ENCODE measurements around the gene ZDHHC6. TPM values are rescaled to one million over a fixed set of nuclear protein-coding genes. Genes with fewer than 3 reads are reported as not detected.
"Not testable (repeated sequence)": the region's sequence is repeated elsewhere in the genome, so short reads cannot be mapped to it uniquely, and the experiment has no call there.

The ZDHHC6 gene
- polyA plus RNA-seq, 2 donors: 21.8 to 35.5 TPM

- no peaks in the 10 kb centered on the region for H3K27me3 ChIP-seq (ENCODE audit: control insufficient read depth in 1 of 2, insufficient read depth in 2 of 2, low read length in 2 of 2)
- no peak overlapping the region for H3K4me3 ChIP-seq (ENCODE audit: low read depth in 1 of 2, low read length in 2 of 2)
- no peak overlapping the region for H3K27ac ChIP-seq (ENCODE audit: low read depth in 2 of 2, low read length in 1 of 2)
- no peaks in the 10 kb centered on the region for H3K9me3 ChIP-seq (ENCODE audit: control insufficient read depth in 2 of 2, insufficient read depth in 1 of 2, low read depth in 1 of 2, low read length in 1 of 2)
- 86 to 90% methylated on average over 1 of the region's 1 CpG for WGBS, 2 donors
- H3K36me3 ChIP-seq (ENCODE audit: control insufficient read depth in 2 of 2, insufficient read depth in 2 of 2, low read length in 1 of 2): peaks cover 0 to 11% of the 10 kb centered on the region in 2 donors
- no peaks in the 10 kb centered on the region for H3K4me1 ChIP-seq (ENCODE audit: control insufficient read depth in 2 of 2, insufficient read depth in 2 of 2, low read length in 1 of 2)
Measured at GRCh38 chr10:112467541-112468075, 20.9 kb upstream of the ZDHHC6 start.

GRCh38 chr10:112466802-112467201, 20.1 kb upstream of the ZDHHC6 start:
- WGBS, 2 donors: 83 to 90% methylated on average over 3 of the region's 3 CpGs
- H3K36me3 ChIP-seq (ENCODE audit: control insufficient read depth in 2 of 2, insufficient read depth in 2 of 2, low read length in 1 of 2): peaks cover 0 to 11% of the 10 kb centered on the region in 2 donors

GRCh38 chr10:112465299-112465883, 18.7 kb upstream of the ZDHHC6 start:
- H3K27me3 ChIP-seq (ENCODE audit: control insufficient read depth in 1 of 2, insufficient read depth in 2 of 2, low read length in 2 of 2): no peaks in the 10 kb centered on the region
- H3K36me3 ChIP-seq (ENCODE audit: control insufficient read depth in 2 of 2, insufficient read depth in 2 of 2, low read length in 1 of 2): peaks cover 3 to 11% of the 10 kb centered on the region in 2 donors
- no peaks in the 10 kb centered on the region for H3K4me1 ChIP-seq (ENCODE audit: control insufficient read depth in 2 of 2, insufficient read depth in 2 of 2, low read length in 1 of 2)
- WGBS, 2 donors: 94 to 97% methylated on average over 3 of the region's 3 CpGs
- H3K27ac ChIP-seq (ENCODE audit: low read depth in 2 of 2, low read length in 1 of 2): no peak overlapping the region
- no peak overlapping the region for H3K4me3 ChIP-seq (ENCODE audit: low read depth in 1 of 2, low read length in 2 of 2)
- no peaks in the 10 kb centered on the region for H3K9me3 ChIP-seq (ENCODE audit: control insufficient read depth in 2 of 2, insufficient read depth in 1 of 2, low read depth in 1 of 2, low read length in 1 of 2)

More at GRCh38 chr10:112466802-112467201, 20.1 kb upstream of the ZDHHC6 start:
- Histone ChIP-seq H3K4me3 (ENCODE audit: low read depth in 1 of 2, low read length in 2 of 2) (no peak overlapping the region), H3K27me3 (ENCODE audit: control insufficient read depth in 1 of 2, insufficient read depth in 2 of 2, low read length in 2 of 2) (no peaks in the 10 kb centered on the region), H3K4me1 (ENCODE audit: control insufficient read depth in 2 of 2, insufficient read depth in 2 of 2, low read length in 1 of 2) (no peaks in the 10 kb centered on the region), H3K9me3 (ENCODE audit: control insufficient read depth in 2 of 2, insufficient read depth in 1 of 2, low read depth in 1 of 2, low read length in 1 of 2) (no peaks in the 10 kb centered on the region), H3K27ac (ENCODE audit: low read depth in 2 of 2, low read length in 1 of 2) (no peak overlapping the region)

- 95 to 96% methylated on average over 5 of the region's 5 CpGs for WGBS, 2 donors
- not testable (repeated sequence) for H3K4me1 ChIP-seq (ENCODE audit: control insufficient read depth in 2 of 2, insufficient read depth in 2 of 2, low read length in 1 of 2); H3K27me3 ChIP-seq (ENCODE audit: control insufficient read depth in 1 of 2, insufficient read depth in 2 of 2, low read length in 2 of 2); H3K9me3 ChIP-seq (ENCODE audit: control insufficient read depth in 2 of 2, insufficient read depth in 1 of 2, low read depth in 1 of 2, low read length in 1 of 2); H3K27ac ChIP-seq (ENCODE audit: low read depth in 2 of 2, low read length in 1 of 2); H3K4me3 ChIP-seq (ENCODE audit: low read depth in 1 of 2, low read length in 2 of 2); H3K36me3 ChIP-seq (ENCODE audit: control insufficient read depth in 2 of 2, insufficient read depth in 2 of 2, low read length in 1 of 2)
Measured at GRCh38 chr10:112464074-112464473, 17.4 kb upstream of the ZDHHC6 start.

- Histone ChIP-seq H3K9me3 (ENCODE audit: control insufficient read depth in 2 of 2, insufficient read depth in 1 of 2, low read depth in 1 of 2, low read length in 1 of 2) (no peaks in the 10 kb centered on the region), H3K36me3 (ENCODE audit: control insufficient read depth in 2 of 2, insufficient read depth in 2 of 2, low read length in 1 of 2) (peaks cover 3 to 5% of the 10 kb centered on the region in 2 donors), H3K4me1 (ENCODE audit: control insufficient read depth in 2 of 2, insufficient read depth in 2 of 2, low read length in 1 of 2) (no peaks in the 10 kb centered on the region), H3K27me3 (ENCODE audit: control insufficient read depth in 1 of 2, insufficient read depth in 2 of 2, low read length in 2 of 2) (no peaks in the 10 kb centered on the region), H3K4me3 (ENCODE audit: low read depth in 1 of 2, low read length in 2 of 2) (no peak overlapping the region), H3K27ac (ENCODE audit: low read depth in 2 of 2, low read length in 1 of 2) (no peak overlapping the region)
- 95 to 96% methylated on average over 4 of the region's 4 CpGs for WGBS, 2 donors
Measured at GRCh38 chr10:112461029-112461887, 14.5 kb upstream of the ZDHHC6 start.

- no peak overlapping the region for H3K27ac ChIP-seq (ENCODE audit: low read depth in 2 of 2, low read length in 1 of 2)
- 96 to 97% methylated on average over 2 of the region's 2 CpGs for WGBS, 2 donors
- H3K36me3 ChIP-seq (ENCODE audit: control insufficient read depth in 2 of 2, insufficient read depth in 2 of 2, low read length in 1 of 2): peaks cover 3 to 5% of the 10 kb centered on the region in 2 donors
- H3K4me1 ChIP-seq (ENCODE audit: control insufficient read depth in 2 of 2, insufficient read depth in 2 of 2, low read length in 1 of 2): no peaks in the 10 kb centered on the region
- H3K9me3 ChIP-seq (ENCODE audit: control insufficient read depth in 2 of 2, insufficient read depth in 1 of 2, low read depth in 1 of 2, low read length in 1 of 2): no peaks in the 10 kb centered on the region
- H3K4me3 ChIP-seq (ENCODE audit: low read depth in 1 of 2, low read length in 2 of 2): no peak overlapping the region
- no peaks in the 10 kb centered on the region for H3K27me3 ChIP-seq (ENCODE audit: control insufficient read depth in 1 of 2, insufficient read depth in 2 of 2, low read length in 2 of 2)
Measured at GRCh38 chr10:112460366-112460765, 13.7 kb upstream of the ZDHHC6 start.

GRCh38 chr10:112456533-112456932, 9.8 kb upstream of the ZDHHC6 start:
- H3K9me3 ChIP-seq (ENCODE audit: control insufficient read depth in 2 of 2, insufficient read depth in 1 of 2, low read depth in 1 of 2, low read length in 1 of 2): no peaks in the 10 kb centered on the region
- WGBS, 2 donors: 95 to 100% methylated on average over 2 of the region's 2 CpGs
- no peaks in the 10 kb centered on the region for H3K27me3 ChIP-seq (ENCODE audit: control insufficient read depth in 1 of 2, insufficient read depth in 2 of 2, low read length in 2 of 2)
- no peaks in the 10 kb centered on the region for H3K4me1 ChIP-seq (ENCODE audit: control insufficient read depth in 2 of 2, insufficient read depth in 2 of 2, low read length in 1 of 2)
- H3K4me3 ChIP-seq (ENCODE audit: low read depth in 1 of 2, low read length in 2 of 2): no peak overlapping the region
- peaks cover 0 to 3% of the 10 kb centered on the region in 2 donors for H3K36me3 ChIP-seq (ENCODE audit: control insufficient read depth in 2 of 2, insufficient read depth in 2 of 2, low read length in 1 of 2)
- H3K27ac ChIP-seq (ENCODE audit: low read depth in 2 of 2, low read length in 1 of 2): no peak overlapping the region

- H3K36me3 ChIP-seq (ENCODE audit: control insufficient read depth in 2 of 2, insufficient read depth in 2 of 2, low read length in 1 of 2): no peaks in the 10 kb centered on the region
- H3K9me3 ChIP-seq (ENCODE audit: control insufficient read depth in 2 of 2, insufficient read depth in 1 of 2, low read depth in 1 of 2, low read length in 1 of 2): no peaks in the 10 kb centered on the region
- no peaks in the 10 kb centered on the region for H3K4me1 ChIP-seq (ENCODE audit: control insufficient read depth in 2 of 2, insufficient read depth in 2 of 2, low read length in 1 of 2)
- WGBS, 2 donors: 76 to 84% methylated on average over 2 of the region's 3 CpGs
- no peak overlapping the region for H3K27ac ChIP-seq (ENCODE audit: low read depth in 2 of 2, low read length in 1 of 2)
- no peaks in the 10 kb centered on the region for H3K27me3 ChIP-seq (ENCODE audit: control insufficient read depth in 1 of 2, insufficient read depth in 2 of 2, low read length in 2 of 2)
- no peak overlapping the region for H3K4me3 ChIP-seq (ENCODE audit: low read depth in 1 of 2, low read length in 2 of 2)
Measured at GRCh38 chr10:112454910-112455779, 8.4 kb upstream of the ZDHHC6 start.

- Histone ChIP-seq H3K36me3 (ENCODE audit: control insufficient read depth in 2 of 2, insufficient read depth in 2 of 2, low read length in 1 of 2) (no peaks in the 10 kb centered on the region), H3K27me3 (ENCODE audit: control insufficient read depth in 1 of 2, insufficient read depth in 2 of 2, low read length in 2 of 2) (no peaks in the 10 kb centered on the region), H3K27ac (ENCODE audit: low read depth in 2 of 2, low read length in 1 of 2) (no peak overlapping the region), H3K4me1 (ENCODE audit: control insufficient read depth in 2 of 2, insufficient read depth in 2 of 2, low read length in 1 of 2) (no peaks in the 10 kb centered on the region), H3K9me3 (ENCODE audit: control insufficient read depth in 2 of 2, insufficient read depth in 1 of 2, low read depth in 1 of 2, low read length in 1 of 2) (no peaks in the 10 kb centered on the region), H3K4me3 (ENCODE audit: low read depth in 1 of 2, low read length in 2 of 2) (no peak overlapping the region)
- 82 to 88% methylated on average over 4 of the region's 4 CpGs for WGBS, 2 donors
Measured at GRCh38 chr10:112448888-112449287, 2.2 kb upstream of the ZDHHC6 start.

Measured in esophagus (tissue), 2 donors.